H1 (cell line): Measurements from ENCODE around the gene PLCB4. TPM values are rescaled to one million over a fixed set of nuclear protein-coding genes. Genes with fewer than 3 reads are reported as not detected.

Experiments used
- BRCA1 ChIP-seq: IDR thresholded peaks from 2 replicates; pipeline ENCODE4 v1.6.1; 2012; ENCODE audit warnings: low read depth, low read length, improper control_type of control experiment
- CHD7 ChIP-seq: fragments of 300-600 bp; sonication (generic); IDR thresholded peaks from 2 replicates; pipeline ENCODE4 v1.7.1; 2012; ENCODE audit warnings: low read length, moderate library complexity, mild to moderate bottlenecking, inconsistent platforms; ENCODE audit not compliant: insufficient replicate concordance
- EZH2 ChIP-seq: fragments of 200-600 bp; sonication (generic); IDR thresholded peaks from 2 replicates; pipeline ENCODE4 v1.7.1; 2012; ENCODE audit warnings: low read depth, mild to moderate bottlenecking, moderate library complexity, low read length, inconsistent platforms; ENCODE audit not compliant: severe bottlenecking
- KDM5A ChIP-seq: fragments of 200-600 bp; IDR thresholded peaks from 2 replicates; pipeline ENCODE4 v1.7.1; 2012; ENCODE audit warnings: mild to moderate bottlenecking, low read length, inconsistent platforms, mixed read lengths
- MAX ChIP-seq: IDR thresholded peaks from 2 replicates; pipeline ENCODE4 v1.6.1; 2012; ENCODE audit warnings: inconsistent platforms
- RAD21 ChIP-seq, 2 experiments: IDR thresholded peaks in 1 of 2; conservative IDR thresholded peaks in 1 of 2; 2 replicates each; pipeline ENCODE4 v1.6.1; 2011; ENCODE audit warnings: low read depth in 2 of 2, low read length in 2 of 2, improper control_type of control experiment in 1 of 2, inconsistent platforms in 1 of 2, mild to moderate bottlenecking in 1 of 2, moderate library complexity in 1 of 2
- RNF2 ChIP-seq: fragments of 200-900, 300-1000 bp; sonication (generic); IDR thresholded peaks from 2 replicates; pipeline ENCODE4 v1.7.1; 2016; ENCODE audit warnings: borderline replicate concordance, low read depth, mild to moderate bottlenecking, antibody characterized with exemption, low read length; ENCODE audit not compliant: poor library complexity, severe bottlenecking; ENCODE audit errors: missing control alignments
- TAF1 ChIP-seq: IDR thresholded peaks from 2 replicates; pipeline ENCODE4 v1.6.1; 2011; ENCODE audit warnings: mild to moderate bottlenecking, low read depth, low read length
- YY1 ChIP-seq: IDR thresholded peaks from 2 replicates; pipeline ENCODE4 v1.6.1; 2011; ENCODE audit warnings: low read depth, mild to moderate bottlenecking, low read length
- polyA plus RNA-seq, 7 experiments: library from polyadenylated mRNA; depleted of rRNA in 3 of 7; stranded (reverse) in 5 of 7; unstranded in 2 of 7; fragments of >200 nt in 5 of 7; fragments of 200-250 nt in 2 of 7; gene quantifications; 1 replicate in 5 of 7; 2 replicates in 1 of 7; 4 replicates in 1 of 7; pipeline versions ENCODE4 v1.2.1 to v1.2.3, GENCODE V29; 2011 to 2013; ENCODE audit warnings: missing spikeins in 2 of 7, mixed read lengths in 2 of 7
- total RNA-seq: library from RNA; stranded (reverse); fragmentation: NEBNext Ultra II Directional; extraction: Animal tissue kit (Norgen Biotek cat#: 25700); gene quantifications from 2 replicates; pipeline ENCODE4 v1.2.1, GENCODE V29; 2021
- TF ChIP-seq, protein P1 (sequence below): IDR thresholded peaks from 2 replicates; pipeline ENCODE4 v1.6.1; 2011; ENCODE audit warnings: low read depth, mild to moderate bottlenecking, low read length; ENCODE audit not compliant: insufficient read depth

The PLCB4 gene
- total and polyA plus RNA-seq, 2 of the 8 experiments (the other 6 are each of a cell fraction or from before 2014, with no cell fraction given), result 3.2 to 14.1 TPM

DNA sequence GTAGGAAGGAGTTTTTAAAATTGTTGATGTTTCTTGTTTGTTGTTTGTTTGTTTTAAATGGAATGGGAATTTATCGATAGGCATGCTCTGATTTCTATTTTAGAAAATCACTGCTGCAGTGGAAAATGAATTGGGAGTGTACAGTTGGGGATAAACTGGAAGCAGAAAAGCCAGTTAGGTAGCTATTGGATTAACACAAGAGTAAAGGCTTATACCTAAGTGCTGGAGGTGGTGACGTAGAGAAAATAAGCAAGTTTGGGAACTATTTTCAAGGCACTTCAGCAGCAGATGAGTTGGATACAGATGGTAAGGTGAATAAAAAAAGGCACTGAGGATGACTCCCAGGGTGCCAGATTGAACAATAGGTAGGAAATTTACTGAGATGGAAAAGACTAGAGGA is 164.9 kb downstream of the PLCB4 start (continued):
- TF ChIP-seq CHD7 (no peak), RNF2 (no peak), YY1 (no peak), TAF1 (no peak), KDM5A (no peak), MAX (no peak), RAD21 (IDR thresholded peaks at IDR 0.05 in 1 of 2, conservative IDR thresholded peaks at IDR 0.05 in 1 of 2; ENCODE audit: low read depth in 2 of 2, low read length in 2 of 2) (no peak), BRCA1 (no peak), EZH2 (no peak)
- TF ChIP-seq, protein P1, sequence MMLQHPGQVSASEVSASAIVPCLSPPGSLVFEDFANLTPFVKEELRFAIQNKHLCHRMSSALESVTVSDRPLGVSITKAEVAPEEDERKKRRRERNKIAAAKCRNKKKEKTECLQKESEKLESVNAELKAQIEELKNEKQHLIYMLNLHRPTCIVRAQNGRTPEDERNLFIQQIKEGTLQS, result no peak
